GM23338 (cell line): ENCODE results near the gene IL6.

Experiments used
- CREB1 ChIP-seq: fragments of 250-450 bp; sonication (Bioruptor Pico); IDR thresholded peaks from 2 replicates; pipeline ENCODE4 v1.5.0; 2020; ENCODE audit warnings: low read depth, mild to moderate bottlenecking, moderate library complexity
- EZH2 ChIP-seq: fragments of 200-600 bp; sonication (generic); IDR thresholded peaks from one replicate; pipeline ENCODE4 v1.8.0; 2017; ENCODE audit warnings: antibody characterized with exemption, mild to moderate bottlenecking, low read depth; ENCODE audit not compliant: unreplicated experiment
- EZH2phosphoT487 ChIP-seq: fragments of 200-600 bp; sonication (generic); IDR thresholded peaks from one replicate; pipeline ENCODE4 v1.8.1; 2018; ENCODE audit warnings: antibody characterized with exemption; ENCODE audit not compliant: unreplicated experiment
- JUNB ChIP-seq: IDR thresholded peaks from one replicate; pipeline ENCODE4 v1.6.1; 2016; ENCODE audit warnings: antibody characterized with exemption; ENCODE audit not compliant: unreplicated experiment
- NANOG ChIP-seq: IDR thresholded peaks from 2 replicates; pipeline ENCODE4 v1.6.1; 2016; ENCODE audit warnings: antibody characterized with exemption, borderline replicate concordance
- POLR2AphosphoS5 ChIP-seq: IDR thresholded peaks from 2 replicates; pipeline ENCODE4 v1.6.1; 2016; ENCODE audit warnings: antibody characterized with exemption, low read depth
- STAT1 ChIP-seq: IDR thresholded peaks from one replicate; pipeline ENCODE4 v1.6.1; 2016; ENCODE audit warnings: antibody characterized with exemption; ENCODE audit not compliant: unreplicated experiment
- ZNF114 ChIP-seq: fragments of 250-450 bp; sonication (Bioruptor Pico); IDR thresholded peaks from 2 replicates; pipeline ENCODE4 v1.5.0; 2020; ENCODE audit warnings: mild to moderate bottlenecking, moderate library complexity
- ZNF331 ChIP-seq: fragments of 250-450 bp; sonication (Bioruptor Pico); IDR thresholded peaks from 2 replicates; pipeline ENCODE4 v1.5.0; 2020; ENCODE audit warnings: low read depth, mild to moderate bottlenecking, moderate library complexity
- TF ChIP-seq, protein P1 (sequence below), 2 experiments: fragments of 200-600 bp in 1 of 2; sonication (generic) in 1 of 2; conservative IDR thresholded peaks; 2 replicates each; pipeline versions ENCODE4 v1.5.1 to v1.6.1; 2016 to 2017; ENCODE audit warnings: antibody characterized with exemption in 2 of 2, low read depth in 2 of 2, mild to moderate bottlenecking in 2 of 2, moderate library complexity in 1 of 2
- TF ChIP-seq, protein P2 (sequence below): IDR thresholded peaks from 2 replicates; pipeline ENCODE4 v1.6.1; 2016; ENCODE audit warnings: antibody characterized with exemption
- TF ChIP-seq, protein P3 (sequence below): IDR thresholded peaks from one replicate; pipeline ENCODE4 v1.6.1; 2018; ENCODE audit warnings: antibody characterized with exemption; ENCODE audit not compliant: unreplicated experiment
- TF ChIP-seq, protein P4 (sequence below): fragments of 250-450 bp; sonication (Bioruptor Pico); IDR thresholded peaks from 2 replicates; pipeline ENCODE4 v1.5.0; 2020; ENCODE audit warnings: mild to moderate bottlenecking, moderate library complexity

DNA sequence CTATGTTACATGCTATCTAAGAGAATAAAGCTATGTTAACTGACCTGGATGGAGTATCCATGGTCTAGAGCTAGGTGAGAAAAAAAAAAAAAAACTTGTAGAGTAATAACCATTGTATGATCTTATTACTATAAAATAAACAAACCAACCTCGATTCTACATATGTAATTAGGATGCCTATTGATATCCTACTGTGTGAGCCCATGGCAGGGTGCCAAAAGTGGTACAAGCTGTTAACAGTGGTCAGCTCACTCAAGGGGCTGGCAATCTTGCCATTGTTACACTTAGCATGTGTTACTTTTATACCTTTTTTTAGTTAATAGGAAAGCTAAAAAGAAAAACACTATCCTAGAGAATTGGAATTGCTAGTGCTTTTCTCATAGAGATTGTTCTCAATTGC, 13.5 kb upstream of the IL6 start:
- TF ChIP-seq EZH2phosphoT487 = no peak
- TF ChIP-seq, protein P1, sequence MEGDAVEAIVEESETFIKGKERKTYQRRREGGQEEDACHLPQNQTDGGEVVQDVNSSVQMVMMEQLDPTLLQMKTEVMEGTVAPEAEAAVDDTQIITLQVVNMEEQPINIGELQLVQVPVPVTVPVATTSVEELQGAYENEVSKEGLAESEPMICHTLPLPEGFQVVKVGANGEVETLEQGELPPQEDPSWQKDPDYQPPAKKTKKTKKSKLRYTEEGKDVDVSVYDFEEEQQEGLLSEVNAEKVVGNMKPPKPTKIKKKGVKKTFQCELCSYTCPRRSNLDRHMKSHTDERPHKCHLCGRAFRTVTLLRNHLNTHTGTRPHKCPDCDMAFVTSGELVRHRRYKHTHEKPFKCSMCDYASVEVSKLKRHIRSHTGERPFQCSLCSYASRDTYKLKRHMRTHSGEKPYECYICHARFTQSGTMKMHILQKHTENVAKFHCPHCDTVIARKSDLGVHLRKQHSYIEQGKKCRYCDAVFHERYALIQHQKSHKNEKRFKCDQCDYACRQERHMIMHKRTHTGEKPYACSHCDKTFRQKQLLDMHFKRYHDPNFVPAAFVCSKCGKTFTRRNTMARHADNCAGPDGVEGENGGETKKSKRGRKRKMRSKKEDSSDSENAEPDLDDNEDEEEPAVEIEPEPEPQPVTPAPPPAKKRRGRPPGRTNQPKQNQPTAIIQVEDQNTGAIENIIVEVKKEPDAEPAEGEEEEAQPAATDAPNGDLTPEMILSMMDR (conservative IDR thresholded peaks at IDR 0.05; ENCODE audit: low read depth in 2 of 2) = no peak
- TF ChIP-seq POLR2AphosphoS5 = no peak
- TF ChIP-seq, protein P2, sequence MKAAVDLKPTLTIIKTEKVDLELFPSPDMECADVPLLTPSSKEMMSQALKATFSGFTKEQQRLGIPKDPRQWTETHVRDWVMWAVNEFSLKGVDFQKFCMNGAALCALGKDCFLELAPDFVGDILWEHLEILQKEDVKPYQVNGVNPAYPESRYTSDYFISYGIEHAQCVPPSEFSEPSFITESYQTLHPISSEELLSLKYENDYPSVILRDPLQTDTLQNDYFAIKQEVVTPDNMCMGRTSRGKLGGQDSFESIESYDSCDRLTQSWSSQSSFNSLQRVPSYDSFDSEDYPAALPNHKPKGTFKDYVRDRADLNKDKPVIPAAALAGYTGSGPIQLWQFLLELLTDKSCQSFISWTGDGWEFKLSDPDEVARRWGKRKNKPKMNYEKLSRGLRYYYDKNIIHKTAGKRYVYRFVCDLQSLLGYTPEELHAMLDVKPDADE = no peak
- TF ChIP-seq EZH2 = no peak
- TF ChIP-seq, protein P3, sequence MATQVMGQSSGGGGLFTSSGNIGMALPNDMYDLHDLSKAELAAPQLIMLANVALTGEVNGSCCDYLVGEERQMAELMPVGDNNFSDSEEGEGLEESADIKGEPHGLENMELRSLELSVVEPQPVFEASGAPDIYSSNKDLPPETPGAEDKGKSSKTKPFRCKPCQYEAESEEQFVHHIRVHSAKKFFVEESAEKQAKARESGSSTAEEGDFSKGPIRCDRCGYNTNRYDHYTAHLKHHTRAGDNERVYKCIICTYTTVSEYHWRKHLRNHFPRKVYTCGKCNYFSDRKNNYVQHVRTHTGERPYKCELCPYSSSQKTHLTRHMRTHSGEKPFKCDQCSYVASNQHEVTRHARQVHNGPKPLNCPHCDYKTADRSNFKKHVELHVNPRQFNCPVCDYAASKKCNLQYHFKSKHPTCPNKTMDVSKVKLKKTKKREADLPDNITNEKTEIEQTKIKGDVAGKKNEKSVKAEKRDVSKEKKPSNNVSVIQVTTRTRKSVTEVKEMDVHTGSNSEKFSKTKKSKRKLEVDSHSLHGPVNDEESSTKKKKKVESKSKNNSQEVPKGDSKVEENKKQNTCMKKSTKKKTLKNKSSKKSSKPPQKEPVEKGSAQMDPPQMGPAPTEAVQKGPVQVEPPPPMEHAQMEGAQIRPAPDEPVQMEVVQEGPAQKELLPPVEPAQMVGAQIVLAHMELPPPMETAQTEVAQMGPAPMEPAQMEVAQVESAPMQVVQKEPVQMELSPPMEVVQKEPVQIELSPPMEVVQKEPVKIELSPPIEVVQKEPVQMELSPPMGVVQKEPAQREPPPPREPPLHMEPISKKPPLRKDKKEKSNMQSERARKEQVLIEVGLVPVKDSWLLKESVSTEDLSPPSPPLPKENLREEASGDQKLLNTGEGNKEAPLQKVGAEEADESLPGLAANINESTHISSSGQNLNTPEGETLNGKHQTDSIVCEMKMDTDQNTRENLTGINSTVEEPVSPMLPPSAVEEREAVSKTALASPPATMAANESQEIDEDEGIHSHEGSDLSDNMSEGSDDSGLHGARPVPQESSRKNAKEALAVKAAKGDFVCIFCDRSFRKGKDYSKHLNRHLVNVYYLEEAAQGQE = no peak
- TF ChIP-seq STAT1 = no peak
- no peak for TF ChIP-seq ZNF331
- TF ChIP-seq, protein P4, sequence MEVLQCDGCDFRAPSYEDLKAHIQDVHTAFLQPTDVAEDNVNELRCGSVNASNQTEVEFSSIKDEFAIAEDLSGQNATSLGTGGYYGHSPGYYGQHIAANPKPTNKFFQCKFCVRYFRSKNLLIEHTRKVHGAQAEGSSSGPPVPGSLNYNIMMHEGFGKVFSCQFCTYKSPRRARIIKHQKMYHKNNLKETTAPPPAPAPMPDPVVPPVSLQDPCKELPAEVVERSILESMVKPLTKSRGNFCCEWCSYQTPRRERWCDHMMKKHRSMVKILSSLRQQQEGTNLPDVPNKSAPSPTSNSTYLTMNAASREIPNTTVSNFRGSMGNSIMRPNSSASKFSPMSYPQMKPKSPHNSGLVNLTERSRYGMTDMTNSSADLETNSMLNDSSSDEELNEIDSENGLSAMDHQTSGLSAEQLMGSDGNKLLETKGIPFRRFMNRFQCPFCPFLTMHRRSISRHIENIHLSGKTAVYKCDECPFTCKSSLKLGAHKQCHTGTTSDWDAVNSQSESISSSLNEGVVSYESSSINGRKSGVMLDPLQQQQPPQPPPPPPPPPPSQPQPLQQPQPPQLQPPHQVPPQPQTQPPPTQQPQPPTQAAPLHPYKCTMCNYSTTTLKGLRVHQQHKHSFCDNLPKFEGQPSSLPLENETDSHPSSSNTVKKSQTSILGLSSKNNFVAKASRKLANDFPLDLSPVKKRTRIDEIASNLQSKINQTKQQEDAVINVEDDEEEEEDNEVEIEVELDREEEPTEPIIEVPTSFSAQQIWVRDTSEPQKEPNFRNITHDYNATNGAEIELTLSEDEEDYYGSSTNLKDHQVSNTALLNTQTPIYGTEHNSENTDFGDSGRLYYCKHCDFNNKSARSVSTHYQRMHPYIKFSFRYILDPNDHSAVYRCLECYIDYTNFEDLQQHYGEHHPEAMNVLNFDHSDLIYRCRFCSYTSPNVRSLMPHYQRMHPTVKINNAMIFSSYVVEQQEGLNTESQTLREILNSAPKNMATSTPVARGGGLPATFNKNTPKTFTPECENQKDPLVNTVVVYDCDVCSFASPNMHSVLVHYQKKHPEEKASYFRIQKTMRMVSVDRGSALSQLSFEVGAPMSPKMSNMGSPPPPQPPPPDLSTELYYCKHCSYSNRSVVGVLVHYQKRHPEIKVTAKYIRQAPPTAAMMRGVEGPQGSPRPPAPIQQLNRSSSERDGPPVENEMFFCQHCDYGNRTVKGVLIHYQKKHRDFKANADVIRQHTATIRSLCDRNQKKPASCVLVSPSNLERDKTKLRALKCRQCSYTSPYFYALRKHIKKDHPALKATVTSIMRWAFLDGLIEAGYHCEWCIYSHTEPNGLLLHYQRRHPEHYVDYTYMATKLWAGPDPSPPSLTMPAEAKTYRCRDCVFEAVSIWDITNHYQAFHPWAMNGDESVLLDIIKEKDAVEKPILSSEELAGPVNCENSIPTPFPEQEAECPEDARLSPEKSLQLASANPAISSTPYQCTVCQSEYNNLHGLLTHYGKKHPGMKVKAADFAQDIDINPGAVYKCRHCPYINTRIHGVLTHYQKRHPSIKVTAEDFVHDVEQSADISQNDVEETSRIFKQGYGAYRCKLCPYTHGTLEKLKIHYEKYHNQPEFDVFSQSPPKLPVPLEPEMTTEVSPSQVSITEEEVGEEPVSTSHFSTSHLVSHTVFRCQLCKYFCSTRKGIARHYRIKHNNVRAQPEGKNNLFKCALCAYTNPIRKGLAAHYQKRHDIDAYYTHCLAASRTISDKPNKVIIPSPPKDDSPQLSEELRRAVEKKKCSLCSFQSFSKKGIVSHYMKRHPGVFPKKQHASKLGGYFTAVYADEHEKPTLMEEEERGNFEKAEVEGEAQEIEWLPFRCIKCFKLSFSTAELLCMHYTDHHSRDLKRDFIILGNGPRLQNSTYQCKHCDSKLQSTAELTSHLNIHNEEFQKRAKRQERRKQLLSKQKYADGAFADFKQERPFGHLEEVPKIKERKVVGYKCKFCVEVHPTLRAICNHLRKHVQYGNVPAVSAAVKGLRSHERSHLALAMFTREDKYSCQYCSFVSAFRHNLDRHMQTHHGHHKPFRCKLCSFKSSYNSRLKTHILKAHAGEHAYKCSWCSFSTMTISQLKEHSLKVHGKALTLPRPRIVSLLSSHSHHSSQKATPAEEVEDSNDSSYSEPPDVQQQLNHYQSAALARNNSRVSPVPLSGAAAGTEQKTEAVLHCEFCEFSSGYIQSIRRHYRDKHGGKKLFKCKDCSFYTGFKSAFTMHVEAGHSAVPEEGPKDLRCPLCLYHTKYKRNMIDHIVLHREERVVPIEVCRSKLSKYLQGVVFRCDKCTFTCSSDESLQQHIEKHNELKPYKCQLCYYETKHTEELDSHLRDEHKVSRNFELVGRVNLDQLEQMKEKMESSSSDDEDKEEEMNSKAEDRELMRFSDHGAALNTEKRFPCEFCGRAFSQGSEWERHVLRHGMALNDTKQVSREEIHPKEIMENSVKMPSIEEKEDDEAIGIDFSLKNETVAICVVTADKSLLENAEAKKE = no peak
- no peak for TF ChIP-seq JUNB
- TF ChIP-seq ZNF114 (CRISPR knock-in tag) = no peak
- TF ChIP-seq CREB1 = no peak
- TF ChIP-seq NANOG = no peak
